ENCODE data around the gene DSG4.

The DSG4 gene

GRCh38 chr18:31409276-31409675 is 32.7 kb downstream of the DSG4 start:
- Histone ChIP-seq H3K36me3 (ENCODE audit: control insufficient read depth, insufficient read depth, low read length) (no peaks in the 10 kb centered on the region), H3K9ac (ENCODE audit: low read depth, low read length) (no peak overlapping the region), H3K4me3 (ENCODE audit: low read depth, low read length) (no peak overlapping the region), H3K4me1 (ENCODE audit: control insufficient read depth, insufficient read depth, low read length) (no peaks in the 10 kb centered on the region), H3K9me3 (ENCODE audit: control insufficient read depth, insufficient read depth, low read length) (no peaks in the 10 kb centered on the region), H3K27me3 (ENCODE audit: control insufficient read depth, insufficient read depth, low read length) (no peaks in the 10 kb centered on the region), H3K27ac (ENCODE audit: low read depth, low read length) (no peak overlapping the region)

GRCh38 chr18:31410716-31411483 is 34.3 kb downstream of the DSG4 start:
- Histone ChIP-seq H3K9ac (ENCODE audit: low read depth, low read length) (no peak overlapping the region), H3K4me3 (ENCODE audit: low read depth, low read length) (no peak overlapping the region), H3K9me3 (ENCODE audit: control insufficient read depth, insufficient read depth, low read length) (no peaks in the 10 kb centered on the region), H3K36me3 (ENCODE audit: control insufficient read depth, insufficient read depth, low read length) (no peaks in the 10 kb centered on the region), H3K27me3 (ENCODE audit: control insufficient read depth, insufficient read depth, low read length) (no peaks in the 10 kb centered on the region), H3K4me1 (ENCODE audit: control insufficient read depth, insufficient read depth, low read length) (no peaks in the 10 kb centered on the region), H3K27ac (ENCODE audit: low read depth, low read length) (no peak overlapping the region)

GRCh38 chr18:31413137-31413536 is 36.6 kb downstream of the DSG4 start:
- Histone ChIP-seq H3K27me3 (ENCODE audit: control insufficient read depth, insufficient read depth, low read length) (no peaks in the 10 kb centered on the region), H3K9ac (ENCODE audit: low read depth, low read length) (no peak overlapping the region), H3K36me3 (ENCODE audit: control insufficient read depth, insufficient read depth, low read length) (no peaks in the 10 kb centered on the region), H3K27ac (ENCODE audit: low read depth, low read length) (no peak overlapping the region), H3K9me3 (ENCODE audit: control insufficient read depth, insufficient read depth, low read length) (no peaks in the 10 kb centered on the region), H3K4me1 (ENCODE audit: control insufficient read depth, insufficient read depth, low read length) (no peaks in the 10 kb centered on the region), H3K4me3 (ENCODE audit: low read depth, low read length) (no peak overlapping the region)

GRCh38 chr18:31417850-31418249 is 41.3 kb downstream of the DSG4 start:
- no peaks in the 10 kb centered on the region for H3K9me3 ChIP-seq (ENCODE audit: control insufficient read depth, insufficient read depth, low read length)
- no peaks in the 10 kb centered on the region for H3K27me3 ChIP-seq (ENCODE audit: control insufficient read depth, insufficient read depth, low read length)
- no peak overlapping the region for H3K9ac ChIP-seq (ENCODE audit: low read depth, low read length)
- H3K27ac ChIP-seq (ENCODE audit: low read depth, low read length): no peak overlapping the region
- no peaks in the 10 kb centered on the region for H3K36me3 ChIP-seq (ENCODE audit: control insufficient read depth, insufficient read depth, low read length)
- no peaks in the 10 kb centered on the region for H3K4me1 ChIP-seq (ENCODE audit: control insufficient read depth, insufficient read depth, low read length)
- H3K4me3 ChIP-seq (ENCODE audit: low read depth, low read length): no peak overlapping the region

GRCh38 chr18:31419457-31419932 is 42.9 kb downstream of the DSG4 start:
- Histone ChIP-seq H3K9ac (ENCODE audit: low read depth, low read length) (no peak overlapping the region), H3K9me3 (ENCODE audit: control insufficient read depth, insufficient read depth, low read length) (no peaks in the 10 kb centered on the region), H3K4me1 (ENCODE audit: control insufficient read depth, insufficient read depth, low read length) (no peaks in the 10 kb centered on the region), H3K27ac (ENCODE audit: low read depth, low read length) (no peak overlapping the region), H3K36me3 (ENCODE audit: control insufficient read depth, insufficient read depth, low read length) (no peaks in the 10 kb centered on the region), H3K27me3 (ENCODE audit: control insufficient read depth, insufficient read depth, low read length) (no peaks in the 10 kb centered on the region), H3K4me3 (ENCODE audit: low read depth, low read length) (no peak overlapping the region)

GRCh38 chr18:31420032-31420431 is 43.5 kb downstream of the DSG4 start:
- Histone ChIP-seq H3K4me3 (ENCODE audit: low read depth, low read length) (no peak overlapping the region), H3K9me3 (ENCODE audit: control insufficient read depth, insufficient read depth, low read length) (no peaks in the 10 kb centered on the region), H3K4me1 (ENCODE audit: control insufficient read depth, insufficient read depth, low read length) (no peaks in the 10 kb centered on the region), H3K27me3 (ENCODE audit: control insufficient read depth, insufficient read depth, low read length) (no peaks in the 10 kb centered on the region), H3K36me3 (ENCODE audit: control insufficient read depth, insufficient read depth, low read length) (no peaks in the 10 kb centered on the region), H3K9ac (ENCODE audit: low read depth, low read length) (no peak overlapping the region), H3K27ac (ENCODE audit: low read depth, low read length) (no peak overlapping the region)

GRCh38 chr18:31420524-31420923 is 43.9 kb downstream of the DSG4 start:
- H3K9me3 ChIP-seq (ENCODE audit: control insufficient read depth, insufficient read depth, low read length): no peaks in the 10 kb centered on the region
- H3K27me3 ChIP-seq (ENCODE audit: control insufficient read depth, insufficient read depth, low read length): no peaks in the 10 kb centered on the region
- no peak overlapping the region for H3K27ac ChIP-seq (ENCODE audit: low read depth, low read length)

GRCh38 chr18:31424383-31424988 is 47.9 kb downstream of the DSG4 start:
- Histone ChIP-seq H3K27me3 (ENCODE audit: control insufficient read depth, insufficient read depth, low read length) (no peaks in the 10 kb centered on the region), H3K4me1 (ENCODE audit: control insufficient read depth, insufficient read depth, low read length) (0 out of 2 replicates have a peak, but pooled peaks cover 2% of the 10 kb centered on the region), H3K27ac (ENCODE audit: low read depth, low read length) (no peak overlapping the region), H3K9me3 (ENCODE audit: control insufficient read depth, insufficient read depth, low read length) (no peaks in the 10 kb centered on the region), H3K4me3 (ENCODE audit: low read depth, low read length) (no peak overlapping the region), H3K9ac (ENCODE audit: low read depth, low read length) (no peak overlapping the region), H3K36me3 (ENCODE audit: control insufficient read depth, insufficient read depth, low read length) (no peaks in the 10 kb centered on the region)

More at GRCh38 chr18:31420524-31420923, 43.9 kb downstream of the DSG4 start:
- Histone ChIP-seq H3K4me3 (ENCODE audit: low read depth, low read length) (no peak overlapping the region), H3K36me3 (ENCODE audit: control insufficient read depth, insufficient read depth, low read length) (no peaks in the 10 kb centered on the region), H3K9ac (ENCODE audit: low read depth, low read length) (no peak overlapping the region), H3K4me1 (ENCODE audit: control insufficient read depth, insufficient read depth, low read length) (no peaks in the 10 kb centered on the region)

GRCh38 chr18:31426021-31426420 is 49.4 kb downstream of the DSG4 start:
- no peaks in the 10 kb centered on the region for H3K9me3 ChIP-seq (ENCODE audit: control insufficient read depth, insufficient read depth, low read length)
- H3K27ac ChIP-seq (ENCODE audit: low read depth, low read length): no peak overlapping the region
- H3K36me3 ChIP-seq (ENCODE audit: control insufficient read depth, insufficient read depth, low read length): no peaks in the 10 kb centered on the region
- no peak overlapping the region for H3K4me3 ChIP-seq (ENCODE audit: low read depth, low read length)
- H3K27me3 ChIP-seq (ENCODE audit: control insufficient read depth, insufficient read depth, low read length): no peaks in the 10 kb centered on the region
- 0 out of 2 replicates have a peak, but pooled peaks cover 2% of the 10 kb centered on the region for H3K4me1 ChIP-seq (ENCODE audit: control insufficient read depth, insufficient read depth, low read length)
- H3K9ac ChIP-seq (ENCODE audit: low read depth, low read length): no peak overlapping the region

GRCh38 chr18:31426871-31427406 is 50.4 kb downstream of the DSG4 start:
- no peaks in the 10 kb centered on the region for H3K36me3 ChIP-seq (ENCODE audit: control insufficient read depth, insufficient read depth, low read length)
- H3K4me1 ChIP-seq (ENCODE audit: control insufficient read depth, insufficient read depth, low read length): 0 out of 2 replicates have a peak, but pooled peaks cover 2% of the 10 kb centered on the region
- H3K27me3 ChIP-seq (ENCODE audit: control insufficient read depth, insufficient read depth, low read length): no peaks in the 10 kb centered on the region
- no peak overlapping the region for H3K4me3 ChIP-seq (ENCODE audit: low read depth, low read length)
- no peaks in the 10 kb centered on the region; the same call in 1 of the 2 replicates for H3K9me3 ChIP-seq (ENCODE audit: control insufficient read depth, insufficient read depth, low read length)
- H3K27ac ChIP-seq (ENCODE audit: low read depth, low read length): no peak overlapping the region
- no peak overlapping the region for H3K9ac ChIP-seq (ENCODE audit: low read depth, low read length)

GRCh38 chr18:31428211-31428610 is 51.6 kb downstream of the DSG4 start:
- H3K27me3 ChIP-seq (ENCODE audit: control insufficient read depth, insufficient read depth, low read length): no peaks in the 10 kb centered on the region
- H3K4me1 ChIP-seq (ENCODE audit: control insufficient read depth, insufficient read depth, low read length): 0 out of 2 replicates have a peak, but pooled peaks cover 2% of the 10 kb centered on the region
- H3K36me3 ChIP-seq (ENCODE audit: control insufficient read depth, insufficient read depth, low read length): no peaks in the 10 kb centered on the region
- no peak overlapping the region for H3K9ac ChIP-seq (ENCODE audit: low read depth, low read length)
- H3K9me3 ChIP-seq (ENCODE audit: control insufficient read depth, insufficient read depth, low read length): no peaks in the 10 kb centered on the region; the same call in 1 of the 2 replicates
- H3K4me3 ChIP-seq (ENCODE audit: low read depth, low read length): no peak overlapping the region
- H3K27ac ChIP-seq (ENCODE audit: low read depth, low read length): no peak overlapping the region
